ENCODE results near the gene PATE3. TPM values are rescaled to one million over a fixed set of nuclear protein-coding genes. Genes with fewer than 3 reads are reported as not detected.

PATE3 gene
- total RNA-seq = not detected in 3 replicates
- long read RNA-seq = 0 reads

GRCh38 chr11:125787827-125788226 lies at the start of gene PATE3:
Gene PATE3 (plus strand): TSS chr11:125788127. CDS start chr11:125788152, 25 bp downstream.
- peaks cover 8% of the 10 kb centered on the region for H3K9me3 Mint-ChIP-seq (ENCODE audit: low read depth)
- H3K27ac Mint-ChIP-seq (ENCODE audit: unreplicated experiment) = no peak within 1 kb of the TSS
- TF ChIP-seq CTCF (IDR thresholded peaks at IDR 0.05) = no peak
- H3K4me1 Mint-ChIP-seq (ENCODE audit: low read depth) = no peaks in the 10 kb centered on the region
- peaks cover 17% of the 10 kb centered on the region for H3K27me3 Mint-ChIP-seq (ENCODE audit: low read depth)
- no peak for DNase-seq (ENCODE audit: low spot score)
- no peaks in the 10 kb centered on the region for H3K36me3 Mint-ChIP-seq (ENCODE audit: low read depth)
- no peak within 1 kb of the TSS for H3K4me3 Mint-ChIP-seq (ENCODE audit: unreplicated experiment)

GRCh38 chr11:125740617-125741016 lies 47.3 kb upstream of the PATE3 start:
- no peak for TF ChIP-seq CTCF (IDR thresholded peaks at IDR 0.05)
- no peak for DNase-seq (ENCODE audit: low spot score)
- Mint-ChIP-seq H3K4me3 (ENCODE audit: unreplicated experiment) (no peak overlapping the region), H3K27me3 (ENCODE audit: low read depth) (peaks cover 30% of the 10 kb centered on the region), H3K9me3 (ENCODE audit: low read depth) (peaks cover 13% of the 10 kb centered on the region), H3K36me3 (ENCODE audit: low read depth) (peaks cover 1% of the 10 kb centered on the region), H3K4me1 (ENCODE audit: low read depth) (no peaks in the 10 kb centered on the region), H3K27ac (ENCODE audit: unreplicated experiment) (no peak overlapping the region)

GRCh38 chr11:125743681-125744080 lies 44.2 kb upstream of the PATE3 start:
- Mint-ChIP-seq H3K4me1 (ENCODE audit: low read depth) (no peaks in the 10 kb centered on the region), H3K4me3 (ENCODE audit: unreplicated experiment) (no peak overlapping the region), H3K27ac (ENCODE audit: unreplicated experiment) (no peak overlapping the region), H3K27me3 (ENCODE audit: low read depth) (peaks cover 16% of the 10 kb centered on the region), H3K9me3 (ENCODE audit: low read depth) (no peaks in the 10 kb centered on the region), H3K36me3 (ENCODE audit: low read depth) (no peaks in the 10 kb centered on the region)
- no peak for DNase-seq (ENCODE audit: low spot score)
- no peak for TF ChIP-seq CTCF (IDR thresholded peaks at IDR 0.05)

GRCh38 chr11:125745979-125746378 lies 41.9 kb upstream of the PATE3 start, which contains the start of gene PATE1:
Gene PATE1 (plus strand): TSS chr11:125746279. CDS start chr11:125746305, 26 bp downstream.
- no peaks in the 10 kb centered on the region for H3K4me1 Mint-ChIP-seq (ENCODE audit: low read depth)
- H3K27me3 Mint-ChIP-seq (ENCODE audit: low read depth) = peaks cover 19% of the 10 kb centered on the region
- no peak for TF ChIP-seq CTCF (IDR thresholded peaks at IDR 0.05)
- no peak within 1 kb of the TSS for H3K27ac Mint-ChIP-seq (ENCODE audit: unreplicated experiment)
- H3K4me3 Mint-ChIP-seq (ENCODE audit: unreplicated experiment) = no peak within 1 kb of the TSS
- no peak for DNase-seq (ENCODE audit: low spot score)
- no peaks in the 10 kb centered on the region for H3K9me3 Mint-ChIP-seq (ENCODE audit: low read depth)
- H3K36me3 Mint-ChIP-seq (ENCODE audit: low read depth) = no peaks in the 10 kb centered on the region

- Mint-ChIP-seq H3K9me3 (ENCODE audit: low read depth) (peaks cover 4% of the 10 kb centered on the region), H3K4me1 (ENCODE audit: low read depth) (no peaks in the 10 kb centered on the region), H3K36me3 (ENCODE audit: low read depth) (peaks cover 3% of the 10 kb centered on the region), H3K27ac (ENCODE audit: unreplicated experiment) (no peak overlapping the region), H3K4me3 (ENCODE audit: unreplicated experiment) (no peak overlapping the region), H3K27me3 (ENCODE audit: low read depth) (peaks cover 14% of the 10 kb centered on the region)
- no peak for TF ChIP-seq CTCF (IDR thresholded peaks at IDR 0.05)
- DNase-seq (ENCODE audit: low spot score) = no peak
These were observed 37.3 kb upstream of the PATE3 start for GRCh38 chr11:125750629-125751028.
